K562 (cell line): Measurements from ENCODE around the gene DHDH. TPM values are rescaled to one million over a fixed set of nuclear protein-coding genes. Genes with fewer than 3 reads are reported as not detected.
A peak's percentile ranks its signal among the peaks of the same experiment; 100 is the strongest.

Experiments used
- ARID1B ChIP-seq: fragments of 450-650 bp; IDR thresholded peaks from 2 replicates; pipeline ENCODE4 v1.6.1; 2016; ENCODE audit warnings: antibody characterized with exemption, mild to moderate bottlenecking, inconsistent platforms
- DPF2 ChIP-seq: fragments of 450-650 bp; IDR thresholded peaks from 2 replicates; pipeline ENCODE4 v1.6.1; 2016
- EZH2 ChIP-seq: IDR thresholded peaks from 2 replicates; pipeline ENCODE4 v1.6.1; 2012; ENCODE audit warnings: low read depth, mild to moderate bottlenecking, inconsistent platforms, low read length, borderline replicate concordance
- FOXM1 ChIP-seq, 2 experiments: fragments of 450-650 bp in 1 of 2; sonication (generic) in 1 of 2; formaldehyde crosslinking in 1 of 2; IDR thresholded peaks; 2 replicates each; pipeline versions ENCODE4 v1.6.1 to v1.9.0; 2017 to 2022; ENCODE audit warnings: low read depth in 2 of 2, mild to moderate bottlenecking in 2 of 2, missing genetic modification reagents in 1 of 2, moderate library complexity in 1 of 2
- MEF2D ChIP-seq: conservative IDR thresholded peaks from 2 replicates; pipeline ENCODE4 v1.6.1; 2016; ENCODE audit warnings: low read depth, missing genetic modification characterization, missing compliant biosample characterization
- NCOA4 ChIP-seq: fragments of 450-650 bp; IDR thresholded peaks from 2 replicates; pipeline ENCODE4 v1.6.1; 2018; ENCODE audit warnings: mild to moderate bottlenecking; ENCODE audit not compliant: partially characterized antibody
- NR2F6 ChIP-seq: fragments of 450-650 bp; formaldehyde crosslinking; IDR thresholded peaks from 2 replicates; pipeline ENCODE4 v1.4.0; 2020; ENCODE audit warnings: mild to moderate bottlenecking
- PHF8 ChIP-seq: fragments of 200-600 bp; sonication (generic); IDR thresholded peaks from 2 replicates; pipeline ENCODE4 v1.6.1; 2012; ENCODE audit warnings: mixed run types, mild to moderate bottlenecking, inconsistent platforms, low read length, moderate library complexity, borderline replicate concordance
- PYGO2 ChIP-seq: fragments of 450-650 bp; IDR thresholded peaks from 2 replicates; pipeline ENCODE4 v1.6.1; 2016; ENCODE audit warnings: mild to moderate bottlenecking, missing genetic modification characterization, moderate library complexity, missing compliant biosample characterization
- TBP ChIP-seq: optimal IDR thresholded peaks from 2 replicates; pipeline ENCODE3; 2011; ENCODE audit warnings: low read depth, low read length, improper control_type of control experiment
- YY1 ChIP-seq, 3 experiments: IDR thresholded peaks; 2 replicates each; pipeline ENCODE4 v1.6.1; 2011; ENCODE audit warnings: low read length in 2 of 3, mild to moderate bottlenecking in 2 of 3, moderate library complexity in 2 of 3, borderline replicate concordance in 1 of 3, control low read depth in 1 of 3, low read depth in 1 of 3; ENCODE audit not compliant: insufficient read depth in 3 of 3, insufficient replicate concordance in 2 of 3, control insufficient read depth in 1 of 3, insufficient read length in 1 of 3; ENCODE audit errors: extremely low read depth in 1 of 3
- ZC3H11A ChIP-seq: IDR thresholded peaks from 2 replicates; pipeline ENCODE4 v1.6.1; 2012; ENCODE audit warnings: low read depth, low read length, improper control_type of control experiment
- ZNF121 ChIP-seq: sonication (generic); formaldehyde crosslinking; conservative IDR thresholded peaks from 2 replicates; pipeline ENCODE4 v1.8.0; 2022; ENCODE audit warnings: missing genetic modification reagents
- ZNF347 ChIP-seq: fragments of 450-650 bp; formaldehyde crosslinking; IDR thresholded peaks from 2 replicates; pipeline ENCODE4 v1.4.0; 2020; ENCODE audit warnings: low read depth, mild to moderate bottlenecking, moderate library complexity
- ZNF354B ChIP-seq: fragments of 250-450 bp; sonication (Bioruptor Pico); IDR thresholded peaks from 2 replicates; pipeline ENCODE4 v1.4.0; 2020
- polyA plus RNA-seq, 8 experiments: library from polyadenylated mRNA; depleted of rRNA in 4 of 8; stranded (reverse) in 5 of 8; unstranded in 3 of 8; fragments of >200 nt; fragmentation: Nextera tagmentation in 2 of 8; fragmentation: Illumina TruSeq in 1 of 8; extraction: Ambion mirVana in 2 of 8; extraction: Trizol in 1 of 8; gene quantifications; 2 replicates each; pipeline versions ENCODE4 v1.2.1 to v1.2.3, GENCODE V29; 2011 to 2014; ENCODE audit warnings: inconsistent platforms in 1 of 8, missing spikeins in 1 of 8
- total RNA-seq, 7 experiments: library from RNA; depleted of rRNA in 6 of 7; stranded (reverse); fragments of >200 nt in 6 of 7; fragmentation: Illumina TruSeq in 2 of 7; extraction: Trizol in 2 of 7; gene quantifications; 2 replicates each; pipeline versions ENCODE4 v1.2.1 to v1.2.3, GENCODE V29; 2011 to 2021; ENCODE audit warnings: low replicate concordance in 1 of 7
- TF ChIP-seq, protein P1 (sequence below): sonication (generic); formaldehyde crosslinking; IDR thresholded peaks from 2 replicates; pipeline ENCODE4 v1.8.0; 2023; ENCODE audit warnings: mild to moderate bottlenecking, missing genetic modification reagents
- TF ChIP-seq, protein P2 (sequence below): fragments of 250-450 bp; sonication (Bioruptor Pico); IDR thresholded peaks from 2 replicates; pipeline ENCODE4 v1.5.0; 2020; ENCODE audit warnings: mild to moderate bottlenecking
- TF ChIP-seq, protein P3 (sequence below), 2 experiments: fragments of 200-800 bp in 1 of 2; sonication (Bioruptor generic) in 1 of 2; sonication (generic) in 1 of 2; formaldehyde crosslinking in 1 of 2; IDR thresholded peaks in 1 of 2; conservative IDR thresholded peaks in 1 of 2; 2 replicates each; pipeline versions ENCODE4 v1.5.0 to v1.6.1; 2016 to 2020; ENCODE audit warnings: missing compliant biosample characterization in 1 of 2, missing genetic modification characterization in 1 of 2, missing genetic modification reagents in 1 of 2
- TF ChIP-seq, protein P4 (sequence below): fragments of 450-650 bp; IDR thresholded peaks from 2 replicates; pipeline ENCODE4 v1.6.1; 2016; ENCODE audit warnings: low read depth, mild to moderate bottlenecking, moderate library complexity

Gene DHDH
- total and polyA plus RNA-seq, 9 of the 15 experiments (the other 6 are each of a cell fraction or from before 2014, with no cell fraction given), result 0.37 to 1.9 (median 0.87) TPM

DNA sequence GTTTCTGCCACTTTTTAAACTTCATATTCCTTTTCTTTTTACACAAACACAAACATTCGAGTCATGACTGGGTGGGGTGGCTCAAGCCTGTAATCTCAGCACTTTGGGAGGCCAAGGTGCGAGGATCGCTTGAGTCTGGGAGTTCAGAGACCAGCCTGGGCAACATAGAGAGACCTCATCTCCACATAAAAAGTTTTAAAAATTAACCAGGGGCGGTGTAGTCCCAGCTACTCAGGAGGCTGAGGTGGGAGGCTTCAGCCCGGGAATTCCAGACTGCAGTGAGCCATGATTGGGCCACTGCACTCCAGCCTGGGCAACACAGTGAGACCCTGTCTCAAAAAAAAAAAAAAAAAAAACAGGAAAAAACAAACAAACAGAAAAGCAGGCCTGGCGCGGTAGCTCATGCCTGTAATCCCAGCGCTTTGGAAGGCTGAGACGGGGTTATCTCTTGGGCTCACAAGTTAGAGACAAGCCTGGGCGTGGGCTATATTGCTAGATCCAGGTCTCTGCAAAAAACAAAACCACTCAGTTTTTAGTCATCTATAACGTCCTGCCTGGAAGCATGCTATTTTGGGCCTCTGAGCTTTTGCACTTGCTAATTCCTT lies 20.6 kb downstream of the DHDH start (continued):
- no peak for TF ChIP-seq YY1 (IDR thresholded peaks at IDR 0.05; ENCODE audit: borderline replicate concordance in 1 of 3, control insufficient read depth in 1 of 3, extremely low read depth in 1 of 3, insufficient read depth in 3 of 3, insufficient read length in 1 of 3, insufficient replicate concordance in 2 of 3, low read depth in 1 of 3, low read length in 2 of 3)
- TF ChIP-seq ZNF347, result no peak
- TF ChIP-seq, protein P1, sequence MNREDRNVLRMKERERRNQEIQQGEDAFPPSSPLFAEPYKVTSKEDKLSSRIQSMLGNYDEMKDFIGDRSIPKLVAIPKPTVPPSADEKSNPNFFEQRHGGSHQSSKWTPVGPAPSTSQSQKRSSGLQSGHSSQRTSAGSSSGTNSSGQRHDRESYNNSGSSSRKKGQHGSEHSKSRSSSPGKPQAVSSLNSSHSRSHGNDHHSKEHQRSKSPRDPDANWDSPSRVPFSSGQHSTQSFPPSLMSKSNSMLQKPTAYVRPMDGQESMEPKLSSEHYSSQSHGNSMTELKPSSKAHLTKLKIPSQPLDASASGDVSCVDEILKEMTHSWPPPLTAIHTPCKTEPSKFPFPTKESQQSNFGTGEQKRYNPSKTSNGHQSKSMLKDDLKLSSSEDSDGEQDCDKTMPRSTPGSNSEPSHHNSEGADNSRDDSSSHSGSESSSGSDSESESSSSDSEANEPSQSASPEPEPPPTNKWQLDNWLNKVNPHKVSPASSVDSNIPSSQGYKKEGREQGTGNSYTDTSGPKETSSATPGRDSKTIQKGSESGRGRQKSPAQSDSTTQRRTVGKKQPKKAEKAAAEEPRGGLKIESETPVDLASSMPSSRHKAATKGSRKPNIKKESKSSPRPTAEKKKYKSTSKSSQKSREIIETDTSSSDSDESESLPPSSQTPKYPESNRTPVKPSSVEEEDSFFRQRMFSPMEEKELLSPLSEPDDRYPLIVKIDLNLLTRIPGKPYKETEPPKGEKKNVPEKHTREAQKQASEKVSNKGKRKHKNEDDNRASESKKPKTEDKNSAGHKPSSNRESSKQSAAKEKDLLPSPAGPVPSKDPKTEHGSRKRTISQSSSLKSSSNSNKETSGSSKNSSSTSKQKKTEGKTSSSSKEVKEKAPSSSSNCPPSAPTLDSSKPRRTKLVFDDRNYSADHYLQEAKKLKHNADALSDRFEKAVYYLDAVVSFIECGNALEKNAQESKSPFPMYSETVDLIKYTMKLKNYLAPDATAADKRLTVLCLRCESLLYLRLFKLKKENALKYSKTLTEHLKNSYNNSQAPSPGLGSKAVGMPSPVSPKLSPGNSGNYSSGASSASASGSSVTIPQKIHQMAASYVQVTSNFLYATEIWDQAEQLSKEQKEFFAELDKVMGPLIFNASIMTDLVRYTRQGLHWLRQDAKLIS (CRISPR knock-in tag), result no peak
- TF ChIP-seq, protein P2, sequence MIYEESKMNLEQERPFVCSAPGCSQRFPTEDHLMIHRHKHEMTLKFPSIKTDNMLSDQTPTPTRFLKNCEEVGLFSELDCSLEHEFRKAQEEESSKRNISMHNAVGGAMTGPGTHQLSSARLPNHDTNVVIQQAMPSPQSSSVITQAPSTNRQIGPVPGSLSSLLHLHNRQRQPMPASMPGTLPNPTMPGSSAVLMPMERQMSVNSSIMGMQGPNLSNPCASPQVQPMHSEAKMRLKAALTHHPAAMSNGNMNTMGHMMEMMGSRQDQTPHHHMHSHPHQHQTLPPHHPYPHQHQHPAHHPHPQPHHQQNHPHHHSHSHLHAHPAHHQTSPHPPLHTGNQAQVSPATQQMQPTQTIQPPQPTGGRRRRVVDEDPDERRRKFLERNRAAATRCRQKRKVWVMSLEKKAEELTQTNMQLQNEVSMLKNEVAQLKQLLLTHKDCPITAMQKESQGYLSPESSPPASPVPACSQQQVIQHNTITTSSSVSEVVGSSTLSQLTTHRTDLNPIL (CRISPR knock-in tag), result no peak
- peak; percentile 66 for TF ChIP-seq DPF2
- peak; percentile 57 for TF ChIP-seq ARID1B
- no peak for TF ChIP-seq ZNF354B (CRISPR knock-in tag)
- no peak for TF ChIP-seq NR2F6 (CRISPR knock-in tag)
- TF ChIP-seq MEF2D (tag), result peak; percentile 68
- TF ChIP-seq, protein P3, sequence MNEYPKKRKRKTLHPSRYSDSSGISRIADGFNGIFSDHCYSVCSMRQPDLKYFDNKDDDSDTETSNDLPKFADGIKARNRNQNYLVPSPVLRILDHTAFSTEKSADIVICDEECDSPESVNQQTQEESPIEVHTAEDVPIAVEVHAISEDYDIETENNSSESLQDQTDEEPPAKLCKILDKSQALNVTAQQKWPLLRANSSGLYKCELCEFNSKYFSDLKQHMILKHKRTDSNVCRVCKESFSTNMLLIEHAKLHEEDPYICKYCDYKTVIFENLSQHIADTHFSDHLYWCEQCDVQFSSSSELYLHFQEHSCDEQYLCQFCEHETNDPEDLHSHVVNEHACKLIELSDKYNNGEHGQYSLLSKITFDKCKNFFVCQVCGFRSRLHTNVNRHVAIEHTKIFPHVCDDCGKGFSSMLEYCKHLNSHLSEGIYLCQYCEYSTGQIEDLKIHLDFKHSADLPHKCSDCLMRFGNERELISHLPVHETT (CRISPR knock-in tag; conservative IDR thresholded peaks at IDR 0.05 in 1 of 2, IDR thresholded peaks at IDR 0.05 in 1 of 2), result no peak
- 0 out of 2 replicates have a peak, but pooled peaks have one; percentile 54 for TF ChIP-seq PHF8
- 0 out of 2 replicates have a peak, but pooled peaks have one; percentile 23 for TF ChIP-seq FOXM1 (IDR thresholded peaks at IDR 0.05; ENCODE audit: low read depth)
- no peak for TF ChIP-seq FOXM1 (CRISPR knock-in tag; IDR thresholded peaks at IDR 0.05; ENCODE audit: low read depth)
- TF ChIP-seq TBP, result no peak
- peak; percentile 95 for TF ChIP-seq ZNF121
- TF ChIP-seq EZH2, result no peak
- TF ChIP-seq NCOA4, result no peak
- TF ChIP-seq, protein P4, sequence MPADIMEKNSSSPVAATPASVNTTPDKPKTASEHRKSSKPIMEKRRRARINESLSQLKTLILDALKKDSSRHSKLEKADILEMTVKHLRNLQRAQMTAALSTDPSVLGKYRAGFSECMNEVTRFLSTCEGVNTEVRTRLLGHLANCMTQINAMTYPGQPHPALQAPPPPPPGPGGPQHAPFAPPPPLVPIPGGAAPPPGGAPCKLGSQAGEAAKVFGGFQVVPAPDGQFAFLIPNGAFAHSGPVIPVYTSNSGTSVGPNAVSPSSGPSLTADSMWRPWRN, result 0 out of 2 replicates have a peak, but pooled peaks have one; percentile 16
- TF ChIP-seq PYGO2 (tag), result no peak
- no peak for TF ChIP-seq ZC3H11A
